Vagina (tissue), 2 donors: Measurements from ENCODE around the gene ETV3.

Experiments
- POLR2A ChIP-seq, 2 donors: fragments of 450-650 bp; IDR thresholded peaks; one replicate each; pipeline ENCODE4 v1.6.1; 2017; ENCODE audit warnings: antibody characterized with exemption in 2 of 2, mild to moderate bottlenecking in 2 of 2, moderate library complexity in 2 of 2
- POLR2AphosphoS5 ChIP-seq, 2 donors: sonication (generic); formaldehyde crosslinking; IDR thresholded peaks; one replicate each; pipeline ENCODE4 v1.9.0; 2017; ENCODE audit warnings: antibody characterized with exemption in 2 of 2, mild to moderate bottlenecking in 2 of 2, low read depth in 1 of 2; ENCODE audit not compliant: insufficient read depth in 1 of 2
- TF ChIP-seq, protein P1 (sequence below), 3 experiments: fragments of 450-650 bp in 2 of 3; fragments of 200-600 bp in 1 of 3; sonication (generic) in 1 of 3; IDR thresholded peaks; one replicate each; pipeline ENCODE4 v1.5.1; 2017 to 2019; ENCODE audit warnings: antibody characterized with exemption in 3 of 3, mild to moderate bottlenecking in 2 of 3, moderate library complexity in 2 of 3

DNA sequence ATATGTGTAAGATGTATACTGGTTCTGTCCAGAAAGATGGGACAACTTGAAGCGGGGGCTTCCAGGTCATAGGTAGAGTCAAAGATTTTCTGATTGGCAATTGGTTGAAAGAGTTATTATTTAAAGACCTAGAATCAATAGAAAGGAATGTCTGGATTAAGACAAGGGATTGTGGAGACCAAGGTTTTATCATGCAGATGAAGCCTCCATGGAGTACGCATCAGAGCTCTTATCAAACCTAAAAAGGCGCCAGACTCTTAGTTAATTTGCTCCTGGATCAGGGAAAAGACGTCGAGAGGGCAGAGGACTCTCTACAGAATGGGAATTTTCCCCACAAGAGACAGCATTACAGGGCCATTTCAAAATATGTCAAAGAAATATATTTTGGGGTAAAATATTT lies 23.7 kb upstream of the ETV3 start:
- TF ChIP-seq POLR2AphosphoS5 (IDR thresholded peaks at IDR 0.05; ENCODE audit: insufficient read depth in 1 of 2, low read depth in 1 of 2) (no peak), POLR2A (IDR thresholded peaks at IDR 0.05) (no peak)
- TF ChIP-seq, protein P1, sequence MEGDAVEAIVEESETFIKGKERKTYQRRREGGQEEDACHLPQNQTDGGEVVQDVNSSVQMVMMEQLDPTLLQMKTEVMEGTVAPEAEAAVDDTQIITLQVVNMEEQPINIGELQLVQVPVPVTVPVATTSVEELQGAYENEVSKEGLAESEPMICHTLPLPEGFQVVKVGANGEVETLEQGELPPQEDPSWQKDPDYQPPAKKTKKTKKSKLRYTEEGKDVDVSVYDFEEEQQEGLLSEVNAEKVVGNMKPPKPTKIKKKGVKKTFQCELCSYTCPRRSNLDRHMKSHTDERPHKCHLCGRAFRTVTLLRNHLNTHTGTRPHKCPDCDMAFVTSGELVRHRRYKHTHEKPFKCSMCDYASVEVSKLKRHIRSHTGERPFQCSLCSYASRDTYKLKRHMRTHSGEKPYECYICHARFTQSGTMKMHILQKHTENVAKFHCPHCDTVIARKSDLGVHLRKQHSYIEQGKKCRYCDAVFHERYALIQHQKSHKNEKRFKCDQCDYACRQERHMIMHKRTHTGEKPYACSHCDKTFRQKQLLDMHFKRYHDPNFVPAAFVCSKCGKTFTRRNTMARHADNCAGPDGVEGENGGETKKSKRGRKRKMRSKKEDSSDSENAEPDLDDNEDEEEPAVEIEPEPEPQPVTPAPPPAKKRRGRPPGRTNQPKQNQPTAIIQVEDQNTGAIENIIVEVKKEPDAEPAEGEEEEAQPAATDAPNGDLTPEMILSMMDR (IDR thresholded peaks at IDR 0.05): no peak
